ENCODE results near the gene NUP93. TPM values are rescaled to one million over a fixed set of nuclear protein-coding genes. Genes with fewer than 3 reads are reported as not detected.
"Not testable (repeated sequence)": the region's sequence is repeated elsewhere in the genome, so short reads cannot be mapped to it uniquely, and the experiment has no call there.

NUP93 gene
- total RNA-seq, 4 donors from 2014 or later: 27.3 to 195 (median 31.4) TPM

- H3K4me3 ChIP-seq: no peak overlapping the region
- peaks cover 0 to 20% (median 0%) of the 10 kb centered on the region in 4 donors for H3K4me1 ChIP-seq
- DNase-seq: no peak
- H3K27me3 ChIP-seq: no peaks in the 10 kb centered on the region
- no peak overlapping the region for H3K27ac ChIP-seq
- H3K9me3 ChIP-seq: no peaks in the 10 kb centered on the region
- no peaks in the 10 kb centered on the region for H3K36me3 ChIP-seq
- TF ChIP-seq POLR2A (IDR thresholded peaks at IDR 0.05): no peak
- TF ChIP-seq, protein P1, sequence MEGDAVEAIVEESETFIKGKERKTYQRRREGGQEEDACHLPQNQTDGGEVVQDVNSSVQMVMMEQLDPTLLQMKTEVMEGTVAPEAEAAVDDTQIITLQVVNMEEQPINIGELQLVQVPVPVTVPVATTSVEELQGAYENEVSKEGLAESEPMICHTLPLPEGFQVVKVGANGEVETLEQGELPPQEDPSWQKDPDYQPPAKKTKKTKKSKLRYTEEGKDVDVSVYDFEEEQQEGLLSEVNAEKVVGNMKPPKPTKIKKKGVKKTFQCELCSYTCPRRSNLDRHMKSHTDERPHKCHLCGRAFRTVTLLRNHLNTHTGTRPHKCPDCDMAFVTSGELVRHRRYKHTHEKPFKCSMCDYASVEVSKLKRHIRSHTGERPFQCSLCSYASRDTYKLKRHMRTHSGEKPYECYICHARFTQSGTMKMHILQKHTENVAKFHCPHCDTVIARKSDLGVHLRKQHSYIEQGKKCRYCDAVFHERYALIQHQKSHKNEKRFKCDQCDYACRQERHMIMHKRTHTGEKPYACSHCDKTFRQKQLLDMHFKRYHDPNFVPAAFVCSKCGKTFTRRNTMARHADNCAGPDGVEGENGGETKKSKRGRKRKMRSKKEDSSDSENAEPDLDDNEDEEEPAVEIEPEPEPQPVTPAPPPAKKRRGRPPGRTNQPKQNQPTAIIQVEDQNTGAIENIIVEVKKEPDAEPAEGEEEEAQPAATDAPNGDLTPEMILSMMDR (IDR thresholded peaks at IDR 0.05): no peak
These were observed 2.4 kb downstream of the NUP93 start for GRCh38 chr16:56732366-56732765.

GRCh38 chr16:56732832-56733231 lies 2.9 kb downstream of the NUP93 start:
- no peaks in the 10 kb centered on the region for H3K27me3 ChIP-seq
- H3K4me3 ChIP-seq: no peak overlapping the region
- DNase-seq: no peak
- no peaks in the 10 kb centered on the region for H3K9me3 ChIP-seq
- peaks cover 0 to 20% (median 0%) of the 10 kb centered on the region in 4 donors for H3K4me1 ChIP-seq
- TF ChIP-seq POLR2A (IDR thresholded peaks at IDR 0.05): no peak
- H3K27ac ChIP-seq: no peak overlapping the region
- no peaks in the 10 kb centered on the region for H3K36me3 ChIP-seq

GRCh38 chr16:56734429-56734828 lies 4.5 kb downstream of the NUP93 start:
- H3K4me3 ChIP-seq: no peak overlapping the region
- TF ChIP-seq, protein P1 (IDR thresholded peaks at IDR 0.05): no peak
- TF ChIP-seq POLR2A (IDR thresholded peaks at IDR 0.05): no peak
- no peaks in the 10 kb centered on the region for H3K9me3 ChIP-seq
- no peaks in the 10 kb centered on the region for H3K27me3 ChIP-seq
- no peak overlapping the region for H3K27ac ChIP-seq
- DNase-seq: no peak
- H3K36me3 ChIP-seq: no peaks in the 10 kb centered on the region
- peaks cover 0 to 9% (median 0%) of the 10 kb centered on the region in 4 donors for H3K4me1 ChIP-seq

- TF ChIP-seq, protein P1 (IDR thresholded peaks at IDR 0.05): no peak
- TF ChIP-seq POLR2A (IDR thresholded peaks at IDR 0.05): no peak
- no peak for DNase-seq
- H3K36me3 ChIP-seq: no peaks in the 10 kb centered on the region
- no peaks in the 10 kb centered on the region for H3K9me3 ChIP-seq
- H3K27me3 ChIP-seq: no peaks in the 10 kb centered on the region
- no peak overlapping the region for H3K4me3 ChIP-seq
- no peak overlapping the region for H3K27ac ChIP-seq
- H3K4me1 ChIP-seq: no peaks in the 10 kb centered on the region
These were observed 6.5 kb downstream of the NUP93 start for GRCh38 chr16:56736476-56736875.

DNA sequence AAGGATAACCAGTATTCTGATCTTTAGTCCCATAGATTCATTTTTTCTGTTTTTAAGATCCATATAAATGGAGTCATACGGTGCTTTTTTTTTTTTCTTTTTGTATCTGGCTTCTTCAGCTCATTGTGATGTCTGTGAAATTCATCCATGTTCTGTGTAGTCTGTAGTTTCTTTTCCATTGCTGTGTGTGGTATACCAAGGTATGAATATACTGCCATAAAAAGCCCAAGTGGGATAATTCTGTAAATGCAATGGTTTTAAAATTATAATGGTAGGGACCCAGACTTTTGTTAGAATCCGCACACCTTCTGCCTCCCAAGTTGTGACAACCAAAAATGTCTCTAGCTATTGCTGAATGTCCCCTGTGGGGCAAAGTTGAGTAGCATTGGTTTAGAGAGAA lies 7.6 kb downstream of the NUP93 start:
- H3K4me3 ChIP-seq: no peak overlapping the region
- H3K27ac ChIP-seq: no peak overlapping the region
- no peaks in the 10 kb centered on the region for H3K36me3 ChIP-seq
- no peaks in the 10 kb centered on the region for H3K9me3 ChIP-seq
- TF ChIP-seq, protein P1 (IDR thresholded peaks at IDR 0.05): no peak
- no peak for TF ChIP-seq POLR2A (IDR thresholded peaks at IDR 0.05)
- H3K27me3 ChIP-seq: no peaks in the 10 kb centered on the region
- no peaks in the 10 kb centered on the region for H3K4me1 ChIP-seq
- no peak for DNase-seq

- DNase-seq: no peak
- no peak overlapping the region for H3K27ac ChIP-seq
- no peaks in the 10 kb centered on the region for H3K36me3 ChIP-seq
- H3K4me1 ChIP-seq: no peaks in the 10 kb centered on the region
- no peak overlapping the region for H3K4me3 ChIP-seq
- no peak for TF ChIP-seq POLR2A (IDR thresholded peaks at IDR 0.05)
- TF ChIP-seq, protein P1 (IDR thresholded peaks at IDR 0.05): no peak
- H3K9me3 ChIP-seq: no peaks in the 10 kb centered on the region
- no peaks in the 10 kb centered on the region for H3K27me3 ChIP-seq
These were observed 8.3 kb downstream of the NUP93 start for GRCh38 chr16:56738221-56738620.

- H3K27me3 ChIP-seq, H3K4me3 ChIP-seq, DNase-seq, H3K9me3 ChIP-seq, H3K27ac ChIP-seq, H3K36me3 ChIP-seq, H3K4me1 ChIP-seq: not testable (repeated sequence)
These were observed 9.4 kb downstream of the NUP93 start for GRCh38 chr16:56739378-56739777.
